SK-N-SH (cell line): ENCODE data around the gene AEBP1. TPM values are rescaled to one million over a fixed set of nuclear protein-coding genes. Genes with fewer than 3 reads are reported as not detected.

Source experiments
- CTCF ChIA-PET: fragments of 300-600, 350-600 bp; formaldehyde crosslinking; extraction: SDS; loops from one replicate; lab custom pipeline; 2021; lab: Yijun Ruan, JAX
- POLR2A ChIA-PET: fragments of 350-600 bp; sonication (Branson Sonifier 250); formaldehyde crosslinking; extraction: SDS; loops from one replicate; lab custom pipeline; 2020; ENCODE audit warnings: antibody characterized with exemption, inconsistent platforms; lab: Yijun Ruan, JAX
- DNase-seq: peaks from one replicate; pipeline ENCODE4 v3.0.0; 2012
- H2AFZ ChIP-seq: fragments of 200-600 bp; sonication (generic); 2 replicates; pipeline ENCODE4 v1.8.1; 2016; ENCODE audit warnings: antibody characterized with exemption, mild to moderate bottlenecking, low read depth
- H3F3A ChIP-seq: fragments of 200-600 bp; sonication (generic); replicated peaks from 2 replicates; pipeline ENCODE3; 2016; ENCODE audit warnings: antibody characterized with exemption, mild to moderate bottlenecking; ENCODE audit not compliant: insufficient read depth
- H3K27ac ChIP-seq, 2 experiments: fragments of 200-500 bp in 1 of 2; fragments of 200-600 bp in 1 of 2; sonication (Bioruptor generic) in 1 of 2; sonication (generic), shearing (Covaris generic) in 1 of 2; 2 replicates each; pipeline versions ENCODE4 v1.5.1 to v1.6.1; 2014 to 2016; ENCODE audit warnings: low read depth in 2 of 2, inconsistent platforms in 1 of 2, low read length in 1 of 2, mild to moderate bottlenecking in 1 of 2, mixed read lengths in 1 of 2
- H3K27me3 ChIP-seq: fragments of 200-600 bp; sonication (generic), shearing (Covaris generic); 2 replicates; pipeline ENCODE4 v1.6.1; 2016; ENCODE audit warnings: mixed run types; ENCODE audit not compliant: insufficient read depth
- H3K36me3 ChIP-seq, 2 experiments: fragments of 200-500 bp in 1 of 2; fragments of 200-600 bp in 1 of 2; sonication (Bioruptor generic) in 1 of 2; sonication (generic) in 1 of 2; replicated peaks in 1 of 2; 2 replicates each; pipeline versions ENCODE3 to v1.5.1; 2014 to 2016; ENCODE audit warnings: low read length in 1 of 2, mild to moderate bottlenecking in 1 of 2; ENCODE audit not compliant: insufficient read depth in 2 of 2, control insufficient read depth in 1 of 2
- H3K4me1 ChIP-seq, 2 experiments: fragments of 200-500 bp in 1 of 2; fragments of 200-600 bp in 1 of 2; sonication (Bioruptor generic) in 1 of 2; sonication (generic), shearing (Covaris generic) in 1 of 2; 2 replicates each; pipeline versions ENCODE4 v1.5.1 to v1.6.1; 2014 to 2016; ENCODE audit warnings: low read depth in 1 of 2, low read length in 1 of 2, mixed run types in 1 of 2; ENCODE audit not compliant: insufficient read depth in 2 of 2, control insufficient read depth in 1 of 2
- H3K4me2 ChIP-seq: fragments of 200-600 bp; sonication (generic), shearing (Covaris generic); 2 replicates; pipeline ENCODE4 v1.6.1; 2017; ENCODE audit warnings: mixed run types
- H3K4me3 ChIP-seq, 2 experiments: fragments of 200-500 bp in 1 of 2; fragments of 200-600 bp in 1 of 2; sonication (Bioruptor generic) in 1 of 2; sonication (generic), shearing (Covaris generic) in 1 of 2; 2 replicates each; pipeline versions ENCODE4 v1.5.1 to v1.8.1; 2014 to 2016; ENCODE audit warnings: low read depth in 2 of 2, inconsistent platforms in 1 of 2, low read length in 1 of 2, mild to moderate bottlenecking in 1 of 2, mixed read lengths in 1 of 2, moderate library complexity in 1 of 2
- H3K79me2 ChIP-seq: fragments of 200-600 bp; sonication (generic); 2 replicates; pipeline ENCODE4 v1.8.1; 2017; ENCODE audit warnings: mild to moderate bottlenecking; ENCODE audit not compliant: insufficient read depth
- H3K9ac ChIP-seq: fragments of 200-600 bp; sonication (generic); 2 replicates; pipeline ENCODE4 v1.6.1; 2017; ENCODE audit warnings: mixed run types
- H3K9me2 ChIP-seq: fragments of 200-600 bp; sonication (generic); 2 replicates; pipeline ENCODE4 v1.6.1; 2017; ENCODE audit warnings: mixed run types
- H3K9me3 ChIP-seq: fragments of 200-600 bp; sonication (generic); 2 replicates; pipeline ENCODE4 v1.6.1; 2017; ENCODE audit warnings: mixed run types, mild to moderate bottlenecking, moderate library complexity
- H4K20me1 ChIP-seq: fragments of 200-600 bp; sonication (generic); 2 replicates; pipeline ENCODE4 v1.6.1; 2017; ENCODE audit warnings: mild to moderate bottlenecking, mixed run types; ENCODE audit not compliant: insufficient read depth
- ELF1 ChIP-seq: IDR thresholded peaks from 2 replicates; pipeline ENCODE4 v1.4.0; 2012
- EP300 ChIP-seq, 2 experiments: IDR thresholded peaks; 2 replicates each; pipeline versions ENCODE4 v1.4.0 to v1.6.1; 2012; ENCODE audit warnings: borderline replicate concordance in 1 of 2, low read depth in 1 of 2, low read length in 1 of 2
- EZH2phosphoT487 ChIP-seq: fragments of 200-600 bp; sonication (generic); IDR thresholded peaks from 2 replicates; pipeline ENCODE4 v1.6.1; 2017; ENCODE audit warnings: low read depth, mixed run types, mild to moderate bottlenecking, antibody characterized with exemption, moderate library complexity, borderline replicate concordance
- FOXJ3 ChIP-seq: sonication (generic); formaldehyde crosslinking; IDR thresholded peaks from 2 replicates; pipeline ENCODE4 v1.5.1; 2020; ENCODE audit warnings: mild to moderate bottlenecking, missing genetic modification reagents
- GATA2 ChIP-seq: sonication (generic); formaldehyde crosslinking; IDR thresholded peaks from 2 replicates; pipeline ENCODE4 v1.5.0; 2020; ENCODE audit warnings: mild to moderate bottlenecking, missing genetic modification reagents
- JUND ChIP-seq: IDR thresholded peaks from 2 replicates; pipeline ENCODE4 v1.4.0; 2012
- MXI1 ChIP-seq: IDR thresholded peaks from 2 replicates; pipeline ENCODE4 v1.6.1; 2012; ENCODE audit warnings: mild to moderate bottlenecking, low read depth, low read length, improper control_type of control experiment
- NFIC ChIP-seq: IDR thresholded peaks from 2 replicates; pipeline ENCODE4 v1.4.0; 2012; ENCODE audit warnings: borderline replicate concordance
- NRF1 ChIP-seq: IDR thresholded peaks from 2 replicates; pipeline ENCODE4 v1.6.1; 2012; ENCODE audit warnings: low read depth, mild to moderate bottlenecking, low read length
- POLR2AphosphoS5 ChIP-seq: IDR thresholded peaks from 2 replicates; pipeline ENCODE4 v1.6.1; 2012; ENCODE audit warnings: low read depth, low read length
- RAD21 ChIP-seq: IDR thresholded peaks from 2 replicates; pipeline ENCODE4 v1.6.1; 2012; ENCODE audit warnings: mild to moderate bottlenecking, low read length
- RCOR1 ChIP-seq: fragments of 150-350 bp; IDR thresholded peaks from 2 replicates; pipeline ENCODE4 v1.6.1; 2017; ENCODE audit warnings: antibody characterized with exemption, low read length
- SMC3 ChIP-seq: IDR thresholded peaks from 2 replicates; pipeline ENCODE4 v1.6.1; 2012; ENCODE audit warnings: low read depth, low read length, improper control_type of control experiment
- TEAD4 ChIP-seq: IDR thresholded peaks from 2 replicates; pipeline ENCODE4 v1.4.0; 2012; ENCODE audit warnings: mild to moderate bottlenecking, borderline replicate concordance; ENCODE audit not compliant: insufficient read depth
- USF1 ChIP-seq: IDR thresholded peaks from 2 replicates; pipeline ENCODE4 v1.4.0; 2012; ENCODE audit warnings: low read depth, borderline replicate concordance
- USF2 ChIP-seq: fragments of 150-350 bp; IDR thresholded peaks from 2 replicates; pipeline ENCODE4 v1.6.1; 2017; ENCODE audit warnings: antibody characterized with exemption, low read length, low read depth, borderline replicate concordance
- YY1 ChIP-seq: IDR thresholded peaks from 2 replicates; pipeline ENCODE4 v1.4.0; 2012; ENCODE audit warnings: low read depth, mild to moderate bottlenecking
- WGBS: methylation state at CpG from one replicate; pipeline ENCODE4 v1.1.6; 2017; ENCODE audit warnings: low lambda C conversion rate; 5-methylcytosine and 5-hydroxymethylcytosine counted together
- polyA plus RNA-seq, 3 experiments: library from polyadenylated mRNA; depleted of rRNA; stranded (reverse); fragments of >200 nt; gene quantifications; 2 replicates each; pipeline ENCODE4 v1.2.3, GENCODE V29; 2012
- TF ChIP-seq, protein P1 (sequence below): IDR thresholded peaks from 2 replicates; pipeline ENCODE4; 2012
- TF ChIP-seq, protein P2 (sequence below): fragments of 200-600 bp; sonication (generic); IDR thresholded peaks from 2 replicates; pipeline ENCODE4 v1.6.1; 2017; ENCODE audit warnings: antibody characterized with exemption, mild to moderate bottlenecking, moderate library complexity

Gene AEBP1
- polyA plus RNA-seq, 1 of the 3 experiments (the other 2 are of a cell fraction): 105 TPM

DNA sequence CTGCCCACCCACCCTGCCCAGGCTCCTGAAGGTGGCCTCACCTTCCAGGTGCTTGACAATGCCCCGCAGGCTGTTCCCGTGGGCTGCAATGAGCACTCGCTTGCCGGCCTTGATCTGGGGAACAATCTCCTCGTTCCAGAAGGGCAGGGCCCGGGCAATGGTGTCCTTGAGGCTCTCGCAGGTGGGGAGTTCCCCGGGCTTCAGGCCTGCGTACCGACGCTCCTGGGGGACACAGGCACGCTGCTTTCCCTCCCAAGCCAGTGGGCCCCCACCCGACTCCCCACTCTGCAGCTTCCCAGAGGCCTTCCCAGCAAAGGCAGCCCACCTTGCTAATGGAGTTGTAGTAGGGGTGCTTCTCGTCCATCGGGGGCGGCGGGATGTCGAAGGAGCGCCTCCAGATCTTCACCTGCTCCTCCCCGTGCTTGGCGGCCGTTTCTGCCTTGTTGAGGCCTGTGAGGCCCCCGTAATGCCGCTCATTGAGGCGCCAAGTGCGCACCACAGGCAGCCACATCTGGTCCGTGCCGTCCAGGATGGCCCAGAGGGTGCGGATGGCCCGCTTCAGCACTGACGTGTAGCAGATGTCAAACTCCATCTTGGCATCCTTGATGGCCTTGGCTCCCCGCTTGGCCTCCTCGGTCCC, 39.2 kb upstream of the AEBP1 start:
- H4K20me1 ChIP-seq: no peaks in the 10 kb centered on the region
- CTCF ChIA-PET: interaction anchor here (1.7 to 2.5 kb wide), 2 partner anchors 12 to 131 kb away, joined by 6 to 11 read pairs; no protein-coding TSS in a partner anchor
- no peaks in the 10 kb centered on the region for H3K9me2 ChIP-seq
- peak; percentile 71 for DNase-seq
- no peaks in the 10 kb centered on the region for H3K9me3 ChIP-seq
- H3F3A ChIP-seq: peaks cover 34% of the 10 kb centered on the region
- H3K9ac ChIP-seq: no peak overlapping the region
- H3K27me3 ChIP-seq: no peaks in the 10 kb centered on the region
- TF ChIP-seq, protein P1, sequence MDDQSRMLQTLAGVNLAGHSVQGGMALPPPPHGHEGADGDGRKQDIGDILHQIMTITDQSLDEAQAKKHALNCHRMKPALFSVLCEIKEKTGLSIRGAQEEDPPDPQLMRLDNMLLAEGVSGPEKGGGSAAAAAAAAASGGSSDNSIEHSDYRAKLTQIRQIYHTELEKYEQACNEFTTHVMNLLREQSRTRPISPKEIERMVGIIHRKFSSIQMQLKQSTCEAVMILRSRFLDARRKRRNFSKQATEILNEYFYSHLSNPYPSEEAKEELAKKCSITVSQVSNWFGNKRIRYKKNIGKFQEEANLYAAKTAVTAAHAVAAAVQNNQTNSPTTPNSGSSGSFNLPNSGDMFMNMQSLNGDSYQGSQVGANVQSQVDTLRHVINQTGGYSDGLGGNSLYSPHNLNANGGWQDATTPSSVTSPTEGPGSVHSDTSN: 0 out of 2 replicates have a peak, but pooled peaks have one; percentile 1
- no peak for TF ChIP-seq EZH2phosphoT487
- TF ChIP-seq, all 33 proteins: peak for 1
- 27% methylated on average over 19 of the region's 33 CpGs for WGBS
- POLR2A ChIA-PET: interaction anchor here (0.8 to 1.9 kb wide), 7 partner anchors 8 to 1503 kb away, joined by 3 to 11 read pairs (median 5); partner anchors contain the start of genes DBNL and POLD2
- peak overlapping the region in 1 of 2 experiments; percentile 18; a peak in 1 of 4 replicates for H3K27ac ChIP-seq
- no peaks in the 10 kb centered on the region for H3K79me2 ChIP-seq
- H3K4me3 ChIP-seq: peak overlapping the region in 1 of 2 experiments; percentile 13; a peak in 1 of 4 replicates
- H3K36me3 ChIP-seq: peaks cover 7 to 27% of the 10 kb centered on the region in 2 experiments
- no peak overlapping the region for H2AFZ ChIP-seq
- H3K4me2 ChIP-seq: no peak overlapping the region
- peaks cover 4 to 43% of the 10 kb centered on the region in 2 experiments; a peak in 3 of 4 replicates for H3K4me1 ChIP-seq

DNA sequence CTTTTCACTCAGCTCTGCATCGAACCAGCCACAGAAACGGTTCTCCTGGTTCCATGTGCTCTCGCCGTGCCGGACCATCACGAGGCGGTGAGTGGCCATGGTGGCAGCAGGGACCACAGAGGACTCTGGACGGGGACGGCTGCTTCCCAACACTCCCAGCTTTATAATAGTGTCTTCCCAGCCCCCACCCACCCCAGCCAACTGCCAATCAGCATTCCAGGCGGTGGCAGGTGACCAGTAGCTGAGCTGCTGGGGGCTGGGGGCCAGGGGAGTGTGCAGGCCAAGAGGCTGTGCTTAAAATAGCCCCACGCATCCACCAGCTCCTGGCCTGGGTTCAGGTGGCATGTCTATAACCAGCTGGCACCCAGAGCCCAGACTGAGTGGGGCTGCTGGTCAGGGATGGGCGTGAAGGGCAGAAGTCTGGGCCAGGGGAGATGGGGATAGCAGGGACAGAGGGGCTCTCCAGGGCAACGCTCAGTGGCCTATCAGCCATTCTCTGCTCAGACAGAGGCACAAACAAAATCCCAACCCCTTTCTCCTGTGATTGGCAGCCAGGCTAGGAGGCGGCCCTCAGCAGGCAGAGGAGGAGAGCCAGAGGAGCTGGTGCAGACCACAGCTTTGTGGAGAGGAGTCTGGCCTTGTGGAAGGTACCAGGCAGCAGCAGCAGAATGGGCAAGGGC, 38.6 kb upstream of the AEBP1 start, which contains the start of gene PGAM2:
TSS of gene PGAM2 (minus strand) at position 137 of the 680 bp plus-strand sequence. CDS start at position 99, 38 bp downstream.
- H3K4me3 ChIP-seq: peak within 1 kb of the TSS in 1 of 2 experiments; percentile 13; a peak in 1 of 4 replicates
- no peaks in the 10 kb centered on the region for H3K79me2 ChIP-seq
- H4K20me1 ChIP-seq: no peaks in the 10 kb centered on the region
- H3K9me3 ChIP-seq: no peaks in the 10 kb centered on the region
- H3K4me2 ChIP-seq: no peak within 1 kb of the TSS
- no peak within 1 kb of the TSS for H2AFZ ChIP-seq
- peaks cover 6 to 21% of the 10 kb centered on the region in 2 experiments for H3K36me3 ChIP-seq
- CTCF ChIA-PET: interaction anchor here (0.6 to 2.5 kb wide), 3 partner anchors 9 to 131 kb away, joined by 3 to 11 read pairs (median 4); partner anchors contain the start of gene DBNL
- H3K4me1 ChIP-seq: peaks cover 4 to 43% of the 10 kb centered on the region in 2 experiments
- peak; percentile 72 for DNase-seq
- H3K9me2 ChIP-seq: no peaks in the 10 kb centered on the region
- peaks cover 34% of the 10 kb centered on the region for H3F3A ChIP-seq
- peak within 1 kb of the TSS in 1 of 2 experiments; percentile 18; a peak in 1 of 4 replicates for H3K27ac ChIP-seq
- WGBS: 51% methylated on average over 13 of the region's 14 CpGs
- H3K9ac ChIP-seq: no peak within 1 kb of the TSS
- no peaks in the 10 kb centered on the region for H3K27me3 ChIP-seq
- POLR2A ChIA-PET: interaction anchor here (0.8 to 1.9 kb wide), 7 partner anchors 8 to 1503 kb away, joined by 3 to 11 read pairs (median 4); partner anchors contain the start of genes DBNL and POLD2
- no peak for TF ChIP-seq NRF1
- TF ChIP-seq, protein P1: peak; percentile 72
- TF ChIP-seq RCOR1: no peak
- TF ChIP-seq USF2: no peak
- no peak for TF ChIP-seq NFIC
- TF ChIP-seq, protein P2, sequence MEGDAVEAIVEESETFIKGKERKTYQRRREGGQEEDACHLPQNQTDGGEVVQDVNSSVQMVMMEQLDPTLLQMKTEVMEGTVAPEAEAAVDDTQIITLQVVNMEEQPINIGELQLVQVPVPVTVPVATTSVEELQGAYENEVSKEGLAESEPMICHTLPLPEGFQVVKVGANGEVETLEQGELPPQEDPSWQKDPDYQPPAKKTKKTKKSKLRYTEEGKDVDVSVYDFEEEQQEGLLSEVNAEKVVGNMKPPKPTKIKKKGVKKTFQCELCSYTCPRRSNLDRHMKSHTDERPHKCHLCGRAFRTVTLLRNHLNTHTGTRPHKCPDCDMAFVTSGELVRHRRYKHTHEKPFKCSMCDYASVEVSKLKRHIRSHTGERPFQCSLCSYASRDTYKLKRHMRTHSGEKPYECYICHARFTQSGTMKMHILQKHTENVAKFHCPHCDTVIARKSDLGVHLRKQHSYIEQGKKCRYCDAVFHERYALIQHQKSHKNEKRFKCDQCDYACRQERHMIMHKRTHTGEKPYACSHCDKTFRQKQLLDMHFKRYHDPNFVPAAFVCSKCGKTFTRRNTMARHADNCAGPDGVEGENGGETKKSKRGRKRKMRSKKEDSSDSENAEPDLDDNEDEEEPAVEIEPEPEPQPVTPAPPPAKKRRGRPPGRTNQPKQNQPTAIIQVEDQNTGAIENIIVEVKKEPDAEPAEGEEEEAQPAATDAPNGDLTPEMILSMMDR: no peak
- TF ChIP-seq YY1: no peak
- peak; percentile 18; the same call in 1 of the 2 replicates for TF ChIP-seq JUND
- no peak for TF ChIP-seq EP300 (IDR thresholded peaks at IDR 0.05; ENCODE audit: borderline replicate concordance in 1 of 2, low read depth in 1 of 2, low read length in 1 of 2)
- no peak for TF ChIP-seq FOXJ3
- no peak for TF ChIP-seq USF1
- no peak for TF ChIP-seq TEAD4
- peak; percentile 53; the same call in 1 of the 2 replicates for TF ChIP-seq POLR2AphosphoS5
- no peak for TF ChIP-seq RAD21
- no peak for TF ChIP-seq GATA2 (CRISPR knock-in tag)
- peak; percentile 41; the same call in 1 of the 2 replicates for TF ChIP-seq MXI1
- no peak for TF ChIP-seq SMC3
- peak; percentile 30; the same call in 1 of the 2 replicates for TF ChIP-seq ELF1
